Measurements from ENCODE around the gene PDK2.

Gene PDK2

GRCh38 chr17:50129353-50129727, 34.2 kb downstream of the PDK2 start:
- no peak for DNase-seq
- Histone ChIP-seq H4K20me1 (ENCODE audit: insufficient read depth, low read length) (no peaks in the 10 kb centered on the region), H3K4me2 (ENCODE audit: low read depth, low read length) (peak overlapping the region; percentile 28; the same call in 1 of the 2 replicates), H3K27ac (ENCODE audit: low read length) (no peak overlapping the region), H3K4me3 (ENCODE audit: low read length) (peak overlapping the region; percentile 22; the same call in 1 of the 2 replicates), H2AFZ (ENCODE audit: low read length) (no peak overlapping the region), H3K9ac (ENCODE audit: low read length) (no peak overlapping the region), H3F3A (ENCODE audit: insufficient read depth, low read length) (peaks cover 11% of the 10 kb centered on the region; the same call in 1 of the 2 replicates), H3K79me2 (ENCODE audit: low read length) (no peaks in the 10 kb centered on the region), H3K36me3 (replicated peaks; ENCODE audit: insufficient read depth, low read length) (no peaks in the 10 kb centered on the region), H3K27me3 (replicated peaks; ENCODE audit: insufficient read depth, low read length) (peaks cover 12% of the 10 kb centered on the region), H3K4me1 (ENCODE audit: low read length) (peaks cover 11% of the 10 kb centered on the region), H3K9me3 (replicated peaks; ENCODE audit: insufficient read depth, low read length) (no peaks in the 10 kb centered on the region), H3K9me2 (replicated peaks; ENCODE audit: insufficient read depth, low read length) (no peaks in the 10 kb centered on the region)
- TF ChIP-seq CTCF (IDR thresholded peaks at IDR 0.05; ENCODE audit: low read length) (no peak), EZH2 (optimal IDR thresholded peaks at IDR 0.05; ENCODE audit: low read depth, low read length) (no peak)

- Histone ChIP-seq H3K4me1 (ENCODE audit: low read length) (peaks cover 11% of the 10 kb centered on the region), H4K20me1 (ENCODE audit: insufficient read depth, low read length) (no peaks in the 10 kb centered on the region), H3K9ac (ENCODE audit: low read length) (peak within 1 kb of the TSS; percentile 35; the same call in 1 of the 2 replicates), H3K79me2 (ENCODE audit: low read length) (no peaks in the 10 kb centered on the region), H3F3A (ENCODE audit: insufficient read depth, low read length) (peaks cover 11% of the 10 kb centered on the region; the same call in 1 of the 2 replicates), H3K4me3 (ENCODE audit: low read length) (peak within 1 kb of the TSS; percentile 64), H3K36me3 (replicated peaks; ENCODE audit: insufficient read depth, low read length) (no peaks in the 10 kb centered on the region), H3K4me2 (ENCODE audit: low read depth, low read length) (peak within 1 kb of the TSS; percentile 93), H3K27me3 (replicated peaks; ENCODE audit: insufficient read depth, low read length) (peaks cover 12% of the 10 kb centered on the region), H3K27ac (ENCODE audit: low read length) (no peak within 1 kb of the TSS), H3K9me2 (replicated peaks; ENCODE audit: insufficient read depth, low read length) (no peaks in the 10 kb centered on the region), H3K9me3 (replicated peaks; ENCODE audit: insufficient read depth, low read length) (no peaks in the 10 kb centered on the region), H2AFZ (ENCODE audit: low read length) (peak within 1 kb of the TSS; percentile 53; the same call in 1 of the 2 replicates)
- DNase-seq: no peak
- no peak for TF ChIP-seq EZH2phosphoT487 (IDR thresholded peaks at IDR 0.05; ENCODE audit: low read length)
- no peak for TF ChIP-seq EZH2 (optimal IDR thresholded peaks at IDR 0.05; ENCODE audit: low read depth, low read length)
Observed at GRCh38 chr17:50129728-50130558, 34.8 kb downstream of the PDK2 start, which contains the start of gene SAMD14. Gene SAMD14, minus strand, starts transcription at chr17:50130160. Its CDS starts 5,201 bp downstream, at chr17:50124959.

GRCh38 chr17:50130559-50131305, 35.6 kb downstream of the PDK2 start:
- H3F3A ChIP-seq (ENCODE audit: insufficient read depth, low read length): peaks cover 11% of the 10 kb centered on the region; the same call in 1 of the 2 replicates
- no peak overlapping the region for H3K9ac ChIP-seq (ENCODE audit: low read length)
- no peaks in the 10 kb centered on the region for H3K9me3 ChIP-seq (replicated peaks; ENCODE audit: insufficient read depth, low read length)
- no peaks in the 10 kb centered on the region for H4K20me1 ChIP-seq (ENCODE audit: insufficient read depth, low read length)
- peaks cover 12% of the 10 kb centered on the region for H3K27me3 ChIP-seq (replicated peaks; ENCODE audit: insufficient read depth, low read length)
- H3K4me2 ChIP-seq (ENCODE audit: low read depth, low read length): peak overlapping the region; percentile 93; the same call in 1 of the 2 replicates
- H3K4me1 ChIP-seq (ENCODE audit: low read length): peaks cover 11% of the 10 kb centered on the region
- TF ChIP-seq EZH2 (optimal IDR thresholded peaks at IDR 0.05; ENCODE audit: low read depth, low read length): no peak
- no peak for TF ChIP-seq CTCF (IDR thresholded peaks at IDR 0.05; ENCODE audit: low read length)
- TF ChIP-seq EZH2phosphoT487 (IDR thresholded peaks at IDR 0.05; ENCODE audit: low read length): no peak
- no peaks in the 10 kb centered on the region for H3K36me3 ChIP-seq (replicated peaks; ENCODE audit: insufficient read depth, low read length)
- DNase-seq: no peak
- H3K9me2 ChIP-seq (replicated peaks; ENCODE audit: insufficient read depth, low read length): no peaks in the 10 kb centered on the region
- no peak overlapping the region for H2AFZ ChIP-seq (ENCODE audit: low read length)
- peak overlapping the region; percentile 64; the same call in 1 of the 2 replicates for H3K4me3 ChIP-seq (ENCODE audit: low read length)
- H3K79me2 ChIP-seq (ENCODE audit: low read length): no peaks in the 10 kb centered on the region
- no peak overlapping the region for H3K27ac ChIP-seq (ENCODE audit: low read length)
